Measurements from ENCODE around the gene FRMD4A. TPM values are rescaled to one million over a fixed set of nuclear protein-coding genes. Genes with fewer than 3 reads are reported as not detected.
"Not testable (repeated sequence)": the region's sequence is repeated elsewhere in the genome, so short reads cannot be mapped to it uniquely, and the experiment has no call there.

FRMD4A gene
- total RNA-seq, 2 experiments from 2014 or later: 7.1 to 7.2 TPM

- peaks cover 4% of the 10 kb centered on the region for H3K9me3 Mint-ChIP-seq
- H3K4me1 Mint-ChIP-seq: peaks cover 10% of the 10 kb centered on the region
- H3K36me3 Mint-ChIP-seq: peaks cover under 1% of the 10 kb centered on the region
- H3K27ac Mint-ChIP-seq: no peak overlapping the region
- no peak overlapping the region for H3K4me3 Mint-ChIP-seq
- DNase-seq: no peak
- peaks cover 8% of the 10 kb centered on the region for H3K27me3 Mint-ChIP-seq
These were observed 373.9 kb downstream of the FRMD4A start for GRCh38 chr10:13956826-13957225.

DNA sequence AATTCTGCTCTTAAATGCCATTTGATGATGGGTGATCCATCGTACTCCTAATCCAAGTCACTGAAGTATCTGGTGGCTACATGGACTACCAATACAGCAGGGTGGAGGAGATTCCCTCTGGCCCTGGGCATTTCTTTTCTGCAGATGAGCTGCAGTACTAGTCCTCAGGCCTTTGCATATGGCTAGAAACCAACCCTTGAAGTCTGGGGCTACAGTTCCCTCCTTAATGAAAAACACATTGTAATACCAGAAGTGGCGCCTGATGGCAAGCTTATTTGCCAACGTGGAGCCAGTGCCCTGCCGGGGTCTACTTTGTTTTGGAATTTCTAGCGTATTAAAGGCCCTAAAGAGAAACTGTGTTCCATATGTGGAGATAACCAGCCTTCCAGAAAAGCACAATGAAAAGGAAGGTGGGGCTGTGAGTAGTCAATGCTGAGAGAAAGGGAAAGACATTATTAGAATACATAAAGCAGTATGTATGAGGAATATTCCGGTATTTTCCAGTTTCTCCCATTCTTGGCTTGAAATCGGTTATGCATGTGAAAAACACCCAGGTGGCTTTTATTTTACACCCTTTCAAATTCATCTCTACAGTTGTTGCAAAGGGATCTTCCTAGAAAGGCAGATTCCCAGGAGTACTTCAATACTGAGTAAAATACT lies 375.2 kb downstream of the FRMD4A start:
- Mint-ChIP-seq H3K4me3 (no peak overlapping the region), H3K4me1 (peaks cover under 1% of the 10 kb centered on the region), H3K9me3 (peaks cover 6% of the 10 kb centered on the region), H3K27me3 (peaks cover 8% of the 10 kb centered on the region), H3K36me3 (no peaks in the 10 kb centered on the region), H3K27ac (no peak overlapping the region)
- no peak for DNase-seq

DNA sequence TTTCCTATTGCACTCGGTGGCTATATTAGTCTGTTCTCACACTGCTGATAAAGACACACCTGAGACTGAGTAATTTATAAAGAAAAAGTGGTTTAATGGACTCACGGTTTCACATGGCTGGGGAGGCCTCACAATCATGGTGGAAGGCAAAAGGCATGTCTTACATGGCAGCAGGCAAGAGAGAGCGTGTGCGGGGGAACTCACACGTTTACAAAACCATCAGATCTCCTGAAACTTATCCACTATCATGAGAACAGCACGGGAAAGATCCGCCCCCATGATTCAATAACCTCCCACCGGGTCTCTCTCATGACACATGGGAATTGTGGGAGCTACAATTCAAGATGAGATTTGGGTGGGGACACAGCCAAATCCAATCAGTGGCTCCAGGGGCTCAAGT lies 376.5 kb downstream of the FRMD4A start:
- H3K27ac Mint-ChIP-seq, H3K9me3 Mint-ChIP-seq, H3K36me3 Mint-ChIP-seq, H3K27me3 Mint-ChIP-seq, H3K4me1 Mint-ChIP-seq, DNase-seq, H3K4me3 Mint-ChIP-seq: not testable (repeated sequence)

GRCh38 chr10:13953371-13953770 lies 377.4 kb downstream of the FRMD4A start:
- DNase-seq: no peak
- H3K9me3 Mint-ChIP-seq: peaks cover 6% of the 10 kb centered on the region
- H3K36me3 Mint-ChIP-seq: no peaks in the 10 kb centered on the region
- no peaks in the 10 kb centered on the region for H3K4me1 Mint-ChIP-seq
- H3K4me3 Mint-ChIP-seq: no peak overlapping the region
- H3K27ac Mint-ChIP-seq: no peak overlapping the region
- H3K27me3 Mint-ChIP-seq: peaks cover 6% of the 10 kb centered on the region

DNA sequence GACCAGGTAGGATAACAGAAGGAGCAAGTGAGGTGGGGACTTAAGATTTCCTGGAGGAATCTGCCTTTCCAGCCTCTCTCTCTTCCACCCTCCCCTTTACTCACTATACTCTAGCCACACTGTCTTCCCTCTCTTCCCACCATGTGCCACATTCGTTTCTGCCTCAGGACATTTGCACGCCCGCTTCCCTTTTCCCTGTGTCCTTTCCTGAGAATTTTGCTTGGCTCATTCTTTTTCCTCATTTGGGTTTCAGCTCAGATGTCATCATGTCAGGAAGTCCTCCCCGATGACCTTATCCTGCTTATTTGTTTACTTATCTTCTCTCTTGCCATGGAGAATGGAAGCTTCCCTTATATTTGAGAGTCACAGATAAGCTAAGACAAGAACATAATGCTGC lies 380.2 kb downstream of the FRMD4A start:
- no peak overlapping the region for H3K4me3 Mint-ChIP-seq

GRCh38 chr10:13949844-13950542 lies 380.7 kb downstream of the FRMD4A start:
- no peaks in the 10 kb centered on the region for H3K4me1 Mint-ChIP-seq
- H3K9me3 Mint-ChIP-seq: peaks cover 6% of the 10 kb centered on the region
- no peak for DNase-seq
- H3K27me3 Mint-ChIP-seq: peaks cover 4% of the 10 kb centered on the region
- no peak overlapping the region for H3K27ac Mint-ChIP-seq
- no peak overlapping the region for H3K4me3 Mint-ChIP-seq
- H3K36me3 Mint-ChIP-seq: no peaks in the 10 kb centered on the region

More for the DNA sequence above, 380.2 kb downstream of the FRMD4A start:
- Mint-ChIP-seq H3K9me3 (peaks cover 6% of the 10 kb centered on the region), H3K4me1 (no peaks in the 10 kb centered on the region), H3K36me3 (no peaks in the 10 kb centered on the region), H3K27me3 (peaks cover 4% of the 10 kb centered on the region), H3K27ac (no peak overlapping the region)
- no peak for DNase-seq

GRCh38 chr10:13946209-13946460 lies 384.6 kb downstream of the FRMD4A start:
- H3K27me3 Mint-ChIP-seq: peaks cover 7% of the 10 kb centered on the region
- H3K27ac Mint-ChIP-seq: no peak overlapping the region
- DNase-seq: no peak
- no peak overlapping the region for H3K4me3 Mint-ChIP-seq
- H3K9me3 Mint-ChIP-seq: peaks cover under 1% of the 10 kb centered on the region
- peaks cover 2% of the 10 kb centered on the region for H3K36me3 Mint-ChIP-seq
- peaks cover 13% of the 10 kb centered on the region for H3K4me1 Mint-ChIP-seq

GRCh38 chr10:13945390-13946208 lies 385.1 kb downstream of the FRMD4A start:
- DNase-seq: no peak
- Mint-ChIP-seq H3K9me3 (peaks cover 2% of the 10 kb centered on the region), H3K36me3 (peaks cover 5% of the 10 kb centered on the region), H3K27ac (no peak overlapping the region), H3K27me3 (peaks cover 7% of the 10 kb centered on the region), H3K4me3 (no peak overlapping the region), H3K4me1 (peaks cover 13% of the 10 kb centered on the region)

GRCh38 chr10:13944823-13945222 lies 385.9 kb downstream of the FRMD4A start:
- no peak for DNase-seq
- Mint-ChIP-seq H3K4me1 (peaks cover 13% of the 10 kb centered on the region), H3K4me3 (no peak overlapping the region), H3K27me3 (peaks cover 7% of the 10 kb centered on the region), H3K9me3 (peaks cover 4% of the 10 kb centered on the region), H3K36me3 (peaks cover 6% of the 10 kb centered on the region), H3K27ac (no peak overlapping the region)

DNA sequence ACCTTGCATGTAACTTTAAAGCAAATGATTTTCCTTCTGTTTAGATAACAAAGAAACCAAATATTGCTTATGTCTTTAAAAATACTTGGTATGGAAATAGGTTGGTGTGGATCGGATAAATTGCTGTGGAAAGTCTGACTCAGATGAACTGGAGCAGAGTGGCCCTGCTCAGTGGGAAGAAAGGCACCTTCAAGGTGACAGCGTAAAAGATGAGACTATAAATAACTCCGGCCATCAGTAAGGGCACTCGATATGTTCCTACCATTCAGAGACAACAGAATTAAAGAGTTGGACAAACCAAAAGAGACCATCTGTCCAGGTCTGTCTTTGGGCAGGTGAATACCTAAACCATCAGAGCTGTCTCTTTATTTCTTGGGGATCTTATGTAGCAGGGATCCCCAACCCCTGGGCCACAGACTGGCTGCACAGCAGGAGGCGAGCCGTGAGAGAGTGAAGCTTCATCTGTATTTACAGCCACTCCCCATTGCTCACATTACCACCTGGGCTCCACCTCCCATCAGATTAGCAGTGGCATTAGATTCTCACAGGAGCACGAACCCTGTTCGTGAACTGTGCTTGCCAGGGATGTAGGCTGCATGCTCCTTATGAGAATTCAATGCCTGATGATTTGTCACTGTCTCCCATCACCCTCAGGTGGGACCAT lies 386.9 kb downstream of the FRMD4A start:
- H3K27ac Mint-ChIP-seq: no peak overlapping the region
- H3K9me3 Mint-ChIP-seq: peaks cover 4% of the 10 kb centered on the region
- no peak for DNase-seq

DNA sequence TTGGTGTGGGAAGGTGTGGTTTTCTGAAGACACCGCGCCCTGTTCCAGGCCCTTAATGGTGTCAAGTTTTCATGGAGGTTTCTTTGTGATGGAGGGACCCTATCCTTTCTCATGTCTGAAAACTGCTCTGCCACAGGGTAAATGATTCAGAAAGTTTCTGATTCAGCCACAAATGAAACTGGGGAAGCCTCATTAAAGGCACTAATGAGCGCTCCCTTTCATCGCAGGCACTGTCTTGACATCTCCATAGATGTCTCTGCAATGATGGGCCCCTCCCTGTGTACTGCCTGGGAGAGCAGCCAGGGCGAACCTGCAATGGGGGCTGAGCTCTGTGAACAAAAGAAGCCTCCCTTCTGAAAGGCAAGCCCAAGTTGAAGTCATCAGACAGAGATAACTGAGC lies 388.7 kb downstream of the FRMD4A start:
- Mint-ChIP-seq H3K27me3 (peaks cover 8% of the 10 kb centered on the region), H3K4me1 (peaks cover 13% of the 10 kb centered on the region), H3K9me3 (peaks cover 4% of the 10 kb centered on the region), H3K27ac (no peak overlapping the region), H3K36me3 (peaks cover 6% of the 10 kb centered on the region), H3K4me3 (no peak overlapping the region)
- DNase-seq: peak; percentile 8

More for the DNA sequence above, 386.9 kb downstream of the FRMD4A start:
- peaks cover 13% of the 10 kb centered on the region for H3K4me1 Mint-ChIP-seq
- peaks cover 6% of the 10 kb centered on the region for H3K36me3 Mint-ChIP-seq
- H3K27me3 Mint-ChIP-seq: peaks cover 9% of the 10 kb centered on the region
- H3K4me3 Mint-ChIP-seq: no peak overlapping the region

DNA sequence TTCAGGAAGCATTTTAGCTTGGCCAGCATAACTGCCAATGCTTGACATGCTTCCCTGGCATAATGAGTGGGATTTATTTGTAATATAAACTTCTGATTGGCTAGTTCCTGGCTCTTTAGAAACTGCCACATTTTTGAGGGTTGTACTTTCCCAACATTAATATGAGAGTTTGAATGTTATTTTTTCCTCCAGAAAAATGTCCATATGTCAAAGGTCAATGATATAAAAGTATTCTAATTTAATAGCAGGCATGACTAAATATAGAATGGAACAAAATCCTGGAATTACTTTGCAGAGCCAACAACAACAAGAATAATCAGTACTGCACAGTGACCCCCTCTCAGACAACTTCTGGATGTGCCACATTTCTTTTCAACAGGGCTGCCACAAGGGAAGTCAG lies 391.3 kb downstream of the FRMD4A start:
- Mint-ChIP-seq H3K9me3 (peaks cover 4% of the 10 kb centered on the region), H3K36me3 (peaks cover 6% of the 10 kb centered on the region), H3K4me1 (peaks cover 13% of the 10 kb centered on the region), H3K4me3 (no peak overlapping the region), H3K27ac (no peak overlapping the region), H3K27me3 (peaks cover 13% of the 10 kb centered on the region)
- DNase-seq: no peak

GRCh38 chr10:13938950-13939349 lies 391.8 kb downstream of the FRMD4A start:
- Mint-ChIP-seq H3K36me3 (peaks cover 6% of the 10 kb centered on the region), H3K4me3 (no peak overlapping the region), H3K27ac (no peak overlapping the region), H3K9me3 (peaks cover 4% of the 10 kb centered on the region), H3K27me3 (peaks cover 13% of the 10 kb centered on the region), H3K4me1 (peaks cover 13% of the 10 kb centered on the region)
- DNase-seq: no peak

DNA sequence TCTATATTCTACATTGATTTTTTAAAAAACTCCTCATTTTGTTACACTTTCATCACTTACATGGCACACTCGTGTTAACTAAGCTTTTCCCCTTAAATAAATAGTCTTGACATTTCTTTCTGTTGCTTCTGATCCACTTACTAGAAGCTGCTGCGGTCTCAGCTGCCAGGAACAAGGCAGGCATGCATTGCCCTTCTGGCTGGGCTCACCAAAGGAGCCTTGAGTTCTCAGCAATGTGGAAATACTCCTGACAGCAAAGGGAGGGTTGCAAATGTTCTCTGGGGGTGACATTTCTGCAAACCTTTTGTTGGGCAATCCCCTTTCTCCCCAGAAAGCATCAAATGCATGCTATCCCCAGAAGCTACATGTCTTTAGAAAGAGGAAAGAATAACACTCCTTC lies 393.9 kb downstream of the FRMD4A start:
- DNase-seq: no peak
- H3K36me3 Mint-ChIP-seq: peaks cover 6% of the 10 kb centered on the region
- no peak overlapping the region for H3K4me3 Mint-ChIP-seq
- no peak overlapping the region for H3K27ac Mint-ChIP-seq
- H3K4me1 Mint-ChIP-seq: peaks cover 3% of the 10 kb centered on the region
- peaks cover 27% of the 10 kb centered on the region for H3K27me3 Mint-ChIP-seq
- H3K9me3 Mint-ChIP-seq: peaks cover 4% of the 10 kb centered on the region

DNA sequence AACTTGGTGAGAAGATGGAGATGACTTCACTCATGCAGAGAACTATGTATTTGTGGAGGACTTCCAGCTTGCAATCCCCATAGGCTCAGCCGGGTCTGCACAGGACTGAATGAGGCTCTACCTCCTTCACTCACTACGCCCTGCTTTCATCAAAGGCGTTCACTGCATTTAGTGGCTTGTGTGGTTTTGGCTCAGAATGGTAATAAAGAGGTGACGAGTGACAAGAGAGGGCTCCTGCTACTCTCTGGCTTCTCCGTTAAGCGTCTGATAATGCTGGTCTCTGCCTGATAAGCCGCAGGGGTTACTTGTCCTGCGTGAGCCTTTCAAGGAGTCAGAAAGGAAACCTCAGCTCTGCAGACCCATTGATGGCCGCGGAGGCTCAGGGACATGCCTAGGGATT lies 400.6 kb downstream of the FRMD4A start:
- H3K4me1 Mint-ChIP-seq: peaks cover 17% of the 10 kb centered on the region
- peaks cover 48% of the 10 kb centered on the region for H3K27me3 Mint-ChIP-seq
- H3K27ac Mint-ChIP-seq: no peak overlapping the region
- H3K4me3 Mint-ChIP-seq: no peak overlapping the region
- H3K36me3 Mint-ChIP-seq: no peaks in the 10 kb centered on the region
- H3K9me3 Mint-ChIP-seq: no peaks in the 10 kb centered on the region
- DNase-seq: peak; percentile 15
